Trophoblast cell (in vitro differentiated cells and primary cell): ENCODE data around the gene CDYL.

ENCODE experiments used
- DNase-seq, 2 donors: peaks; one replicate each; pipeline ENCODE4 v3.0.0-alpha.2; 2016
- H2AFZ ChIP-seq: 2 replicates; pipeline ENCODE4 v1.6.1; 2013; ENCODE audit warnings: low read length, moderate library complexity, mild to moderate bottlenecking; ENCODE audit not compliant: insufficient read depth, poor library complexity
- H2AK5ac ChIP-seq: 2 replicates; pipeline ENCODE4 v1.6.1; 2013; ENCODE audit warnings: mild to moderate bottlenecking, low read length
- H2BK120ac ChIP-seq: 2 replicates; pipeline ENCODE4 v1.6.1; 2013; ENCODE audit warnings: low read length, mild to moderate bottlenecking, moderate library complexity; ENCODE audit not compliant: insufficient read depth, poor library complexity
- H2BK12ac ChIP-seq: 2 replicates; pipeline ENCODE4 v1.6.1; 2013; ENCODE audit warnings: mild to moderate bottlenecking, low read length, moderate library complexity
- H2BK5ac ChIP-seq: 2 replicates; pipeline ENCODE4 v1.6.1; 2013; ENCODE audit warnings: low read length, low read depth, moderate library complexity, mild to moderate bottlenecking; ENCODE audit not compliant: poor library complexity
- H3K14ac ChIP-seq: 2 replicates; pipeline ENCODE4 v1.6.1; 2013; ENCODE audit warnings: mild to moderate bottlenecking, low read length
- H3K18ac ChIP-seq: 2 replicates; pipeline ENCODE4 v1.6.1; 2013; ENCODE audit warnings: mild to moderate bottlenecking, low read length
- H3K23ac ChIP-seq: 2 replicates; pipeline ENCODE4 v1.6.1; 2013; ENCODE audit warnings: low read length
- H3K27ac ChIP-seq: 2 replicates; pipeline ENCODE4 v1.5.1; 2013; ENCODE audit warnings: low read depth, mild to moderate bottlenecking, inconsistent platforms, low read length, moderate library complexity
- H3K27me3 ChIP-seq: 2 replicates; pipeline ENCODE4 v1.6.1; 2013; ENCODE audit warnings: inconsistent platforms, mild to moderate bottlenecking, low read length, moderate library complexity; ENCODE audit not compliant: insufficient read depth
- H3K36me3 ChIP-seq, 2 experiments: 1 replicate in 1 of 2; 2 replicates in 1 of 2; pipeline ENCODE4 v1.6.1; 2013; ENCODE audit warnings: low read length in 2 of 2, mild to moderate bottlenecking in 2 of 2, moderate library complexity in 1 of 2; ENCODE audit not compliant: insufficient read depth in 2 of 2, control insufficient read depth in 1 of 2
- H3K4ac ChIP-seq: 2 replicates; pipeline ENCODE4 v1.6.1; 2013; ENCODE audit warnings: low read depth, mild to moderate bottlenecking, low read length, moderate library complexity
- H3K4me1 ChIP-seq, 2 experiments: 1 replicate in 1 of 2; 2 replicates in 1 of 2; pipeline ENCODE4 v1.6.1; 2013; ENCODE audit warnings: low read length in 2 of 2, mild to moderate bottlenecking in 2 of 2, moderate library complexity in 1 of 2; ENCODE audit not compliant: insufficient read depth in 2 of 2, control insufficient read depth in 1 of 2
- H3K4me2 ChIP-seq: 2 replicates; pipeline ENCODE4 v1.6.1; 2013; ENCODE audit warnings: inconsistent platforms, mild to moderate bottlenecking, low read length, moderate library complexity
- H3K4me3 ChIP-seq: 2 replicates; pipeline ENCODE4 v1.5.1; 2013; ENCODE audit warnings: mild to moderate bottlenecking, low read depth, low read length, inconsistent platforms
- H3K79me1 ChIP-seq: one replicate; pipeline ENCODE4 v1.6.1; 2013; ENCODE audit warnings: low read length
- H3K79me2 ChIP-seq: 2 replicates; pipeline ENCODE4 v1.6.1; 2013; ENCODE audit warnings: low read length, mild to moderate bottlenecking; ENCODE audit not compliant: control insufficient read depth, insufficient read depth, poor library complexity
- H3K9ac ChIP-seq: 2 replicates; pipeline ENCODE4 v1.6.1; 2013; ENCODE audit warnings: mild to moderate bottlenecking, low read length
- H3K9me3 ChIP-seq: 2 replicates; pipeline ENCODE4 v1.6.1; 2013; ENCODE audit warnings: low read depth, mild to moderate bottlenecking, control low read depth, inconsistent platforms, low read length; ENCODE audit not compliant: insufficient read depth
- H4K12ac ChIP-seq: 2 replicates; pipeline ENCODE4 v1.6.1; 2013; ENCODE audit warnings: low read depth, mild to moderate bottlenecking, low read length, moderate library complexity
- H4K8ac ChIP-seq: 2 replicates; pipeline ENCODE4 v1.6.1; 2013; ENCODE audit warnings: low read depth, mild to moderate bottlenecking, low read length, moderate library complexity
- H4K91ac ChIP-seq: one replicate; pipeline ENCODE4 v1.6.1; 2013; ENCODE audit warnings: low read depth, mild to moderate bottlenecking, low read length, moderate library complexity
- WGBS: extraction: QIAGEN DNeasy Blood & Tissue Kit; methylation state at CpG from one replicate; pipeline ENCODE4 v1.1.7; 2013; ENCODE audit warnings: missing lambda C conversion rate; ENCODE audit not compliant: insufficient read length, insufficient coverage; ENCODE audit errors: extremely low coverage; 5-methylcytosine and 5-hydroxymethylcytosine counted together

CDYL gene

GRCh38 chr6:4788482-4788881 lies 12.3 kb downstream of the CDYL start:
- no peak for DNase-seq
- no peak overlapping the region for H2AK5ac ChIP-seq

GRCh38 chr6:4788953-4789584 lies 12.9 kb downstream of the CDYL start:
- Histone ChIP-seq H2AFZ (no peak overlapping the region), H3K9me3 (no peaks in the 10 kb centered on the region), H4K91ac (no peak overlapping the region), H3K27me3 (no peaks in the 10 kb centered on the region), H3K4me2 (no peak overlapping the region), H3K79me2 (peaks cover 40% of the 10 kb centered on the region), H4K12ac (no peak overlapping the region), H3K79me1 (no peaks in the 10 kb centered on the region), H3K4me1 (peaks cover 28 to 29% of the 10 kb centered on the region in 2 experiments), H4K8ac (peak overlapping the region; percentile 4), H3K18ac (no peak overlapping the region), H3K9ac (no peak overlapping the region), H3K4me3 (peak overlapping the region; percentile 39), H3K27ac (no peak overlapping the region), H3K14ac (no peak overlapping the region), H2BK5ac (no peak overlapping the region), H3K4ac (peak overlapping the region; percentile 89), H2BK120ac (no peak overlapping the region), H3K23ac (no peak overlapping the region), H3K36me3 (peaks cover 0 to 2% of the 10 kb centered on the region in 2 experiments), H2BK12ac (no peak overlapping the region), H2AK5ac (no peak overlapping the region)
- no CpG with 5 or more reads among the region's 16 CpGs for WGBS
- DNase-seq = no peak

More at GRCh38 chr6:4788482-4788881, 12.3 kb downstream of the CDYL start:
- H3K79me2 ChIP-seq = peaks cover 35% of the 10 kb centered on the region
- no peak overlapping the region for H3K23ac ChIP-seq
- H3K18ac ChIP-seq = no peak overlapping the region
- H3K27me3 ChIP-seq = no peaks in the 10 kb centered on the region
- WGBS = no CpG with 5 or more reads among the region's 6 CpGs
- peaks cover 0 to 2% of the 10 kb centered on the region in 2 experiments for H3K36me3 ChIP-seq
- no peaks in the 10 kb centered on the region for H3K79me1 ChIP-seq
- H3K9ac ChIP-seq = no peak overlapping the region
- H3K14ac ChIP-seq = no peak overlapping the region
- H2BK12ac ChIP-seq = no peak overlapping the region
- no peak overlapping the region for H3K27ac ChIP-seq
- H4K8ac ChIP-seq = no peak overlapping the region
- H4K12ac ChIP-seq = no peak overlapping the region
- no peak overlapping the region for H3K4me2 ChIP-seq
- H2BK120ac ChIP-seq = no peak overlapping the region
- H3K4me3 ChIP-seq = no peak overlapping the region
- H4K91ac ChIP-seq = no peak overlapping the region
- no peaks in the 10 kb centered on the region for H3K9me3 ChIP-seq
- H3K4ac ChIP-seq = peak overlapping the region; percentile 89
- H2AFZ ChIP-seq = no peak overlapping the region
- H2BK5ac ChIP-seq = no peak overlapping the region
- peaks cover 25% of the 10 kb centered on the region in 2 experiments for H3K4me1 ChIP-seq

- DNase-seq = peak in 1 of 2 donors; percentile 38
- no peak overlapping the region for H3K27ac ChIP-seq
- H3K9ac ChIP-seq = no peak overlapping the region
- no peak overlapping the region for H3K4me3 ChIP-seq
- H3K4ac ChIP-seq = peak overlapping the region; percentile 73
- no peak overlapping the region for H2BK120ac ChIP-seq
- no peaks in the 10 kb centered on the region for H3K27me3 ChIP-seq
- H3K36me3 ChIP-seq = peaks cover 0 to 2% of the 10 kb centered on the region in 2 experiments
- no peak overlapping the region for H2AFZ ChIP-seq
- no peak overlapping the region for H2BK12ac ChIP-seq
- no peaks in the 10 kb centered on the region for H3K79me1 ChIP-seq
- H4K12ac ChIP-seq = no peak overlapping the region
- H4K91ac ChIP-seq = no peak overlapping the region
- H3K4me1 ChIP-seq = peaks cover 33% of the 10 kb centered on the region in 2 experiments
- H3K18ac ChIP-seq = no peak overlapping the region
- no peak overlapping the region for H3K4me2 ChIP-seq
- H2AK5ac ChIP-seq = no peak overlapping the region
- H3K79me2 ChIP-seq = peaks cover 41% of the 10 kb centered on the region
- H3K9me3 ChIP-seq = no peaks in the 10 kb centered on the region
- H2BK5ac ChIP-seq = no peak overlapping the region
- no peak overlapping the region for H3K23ac ChIP-seq
- H3K14ac ChIP-seq = no peak overlapping the region
- no CpG with 5 or more reads among the region's 5 CpGs for WGBS
- H4K8ac ChIP-seq = no peak overlapping the region
Observed at GRCh38 chr6:4790158-4790899, 14.1 kb downstream of the CDYL start.

GRCh38 chr6:4794140-4794707 lies 18.0 kb downstream of the CDYL start:
- H2AK5ac ChIP-seq = no peak overlapping the region
- H2BK5ac ChIP-seq = no peak overlapping the region
- H2AFZ ChIP-seq = no peak overlapping the region
- H3K79me2 ChIP-seq = peaks cover 20% of the 10 kb centered on the region
- no peak for DNase-seq
- H3K27ac ChIP-seq = no peak overlapping the region
- H3K4me3 ChIP-seq = no peak overlapping the region
- no peaks in the 10 kb centered on the region for H3K27me3 ChIP-seq
- H4K8ac ChIP-seq = no peak overlapping the region
- H2BK120ac ChIP-seq = no peak overlapping the region
- H3K4me2 ChIP-seq = no peak overlapping the region
- H3K23ac ChIP-seq = no peak overlapping the region
- no peak overlapping the region for H2BK12ac ChIP-seq
- no peak overlapping the region for H3K9ac ChIP-seq
- WGBS = no CpG with 5 or more reads among the region's 15 CpGs
- H3K79me1 ChIP-seq = no peaks in the 10 kb centered on the region
- no peak overlapping the region for H4K12ac ChIP-seq
- no peak overlapping the region for H3K18ac ChIP-seq
- no peaks in the 10 kb centered on the region for H3K36me3 ChIP-seq
- no peak overlapping the region for H3K14ac ChIP-seq
- H3K4me1 ChIP-seq = peaks cover 9 to 15% of the 10 kb centered on the region in 2 experiments
- peak overlapping the region; percentile 46 for H3K4ac ChIP-seq
- no peaks in the 10 kb centered on the region for H3K9me3 ChIP-seq
- H4K91ac ChIP-seq = no peak overlapping the region
